Heart left ventricle (tissue), 13 donors: ENCODE data around the gene RIMS3.

Experiments used
- CTCF ChIP-seq, 12 donors: fragments of 200-600 bp; sonication (generic) in 4 of 12; IDR thresholded peaks; one replicate each; pipeline versions ENCODE4 v1.5.0 to v1.8.0; 2018 to 2022; ENCODE audit warnings: antibody characterized with exemption in 12 of 12, mild to moderate bottlenecking in 5 of 12
- POLR2A ChIP-seq, 2 donors: fragments of 450-650 bp; IDR thresholded peaks; one replicate each; pipeline ENCODE4 v1.6.1; 2017; ENCODE audit warnings: antibody characterized with exemption in 2 of 2, mild to moderate bottlenecking in 2 of 2, moderate library complexity in 2 of 2
- donor health status: ischemic (EF 13 %, LVEDD 7.1; RV severe dilation, severe dysfunction).
- donor health status: DM: no; HTN: yes; CAD: no.
- donor health status: DM: no; HTN: no; CAD: no.
- donor health status: ischemic (EF 25% LVEDD 6.9; RV normal size, moderate dysfunction).
- donor health status: ischemic (EF 25% LVEDD 5.7; RV mildly dilated, moderate dysfunction).
- donor health status: ischemic (EF 35%, LVEDD 5.7; RV mildly dilated, moderate dysfunction).
- donor health status: nonischemic (EF 11% LVEDD 7.7; RV severe dilation, severe dysfunction).
- donor health status: DM: yes; HTN: yes; CAD: no.
- donor health status: PGD.
- donor health status: ischemic (EF 29% LVEDD 5.4; RV normal size, mild dysfunction).
- donor health status: nonischemic (EF 23%, LVEDD 6.1; RV moderate dilation, normal function).

- TF ChIP-seq CTCF (IDR thresholded peaks at IDR 0.05) (no peak), POLR2A (IDR thresholded peaks at IDR 0.05) (no peak)
Measured at GRCh38 chr1:40699787-40700186, 34.3 kb upstream of the RIMS3 start.
